Gastroesophageal sphincter (tissue), 4 donors: ENCODE results near the gene WBP1L. TPM values are rescaled to one million over a fixed set of nuclear protein-coding genes. Genes with fewer than 3 reads are reported as not detected.

Source experiments
- ATAC-seq: fragments of 150-250 bp; one replicate; pipeline ENCODE4 v1.9.1; 2016; ENCODE audit warnings: mild to moderate bottlenecking, moderate library complexity
- H3K27ac ChIP-seq, 4 donors: fragments of 200-600 bp; sonication (generic) in 3 of 4; 1 replicate in 3 of 4; 2 replicates in 1 of 4; pipeline ENCODE4 v1.5.1; 2016 to 2019
- H3K27me3 ChIP-seq: fragments of 200-600 bp; sonication (generic); one replicate; pipeline ENCODE4 v1.5.1; 2019
- H3K36me3 ChIP-seq, 2 donors: fragments of 200-600 bp; sonication (generic); one replicate each; pipeline ENCODE4 v1.5.1; 2019; ENCODE audit warnings: control low read depth in 1 of 2
- H3K4me1 ChIP-seq, 3 donors: fragments of 200-600 bp; sonication (generic); 1 replicate in 2 of 3; 2 replicates in 1 of 3; pipeline ENCODE4 v1.5.1; 2016 to 2019; ENCODE audit warnings: control low read depth in 2 of 3
- H3K4me3 ChIP-seq, 2 donors: fragments of 200-600 bp; sonication (generic); one replicate each; pipeline ENCODE4 v1.5.1; 2019; ENCODE audit warnings: mild to moderate bottlenecking in 1 of 2, moderate library complexity in 1 of 2
- H3K9me3 ChIP-seq, 3 donors: fragments of 200-600 bp; sonication (generic); one replicate each; pipeline ENCODE4 v1.5.1; 2017 to 2019; ENCODE audit warnings: control low read depth in 2 of 3
- CTCF ChIP-seq, 4 experiments: fragments of 200-600 bp in 2 of 4; fragments of 450-650 bp in 2 of 4; sonication (generic) in 1 of 4; IDR thresholded peaks; one replicate each; pipeline ENCODE4 v1.5.1; 2017 to 2019; ENCODE audit warnings: antibody characterized with exemption in 4 of 4, mild to moderate bottlenecking in 2 of 4, moderate library complexity in 2 of 4
- EP300 ChIP-seq: sonication (generic); formaldehyde crosslinking; IDR thresholded peaks from one replicate; pipeline ENCODE4 v1.6.1; 2017; ENCODE audit warnings: antibody characterized with exemption, mild to moderate bottlenecking
- POLR2A ChIP-seq, 2 donors: fragments of 450-650 bp; IDR thresholded peaks; one replicate each; pipeline ENCODE4 v1.6.1; 2017; ENCODE audit warnings: antibody characterized with exemption in 2 of 2, mild to moderate bottlenecking in 2 of 2, moderate library complexity in 1 of 2
- POLR2AphosphoS5 ChIP-seq: sonication (generic); formaldehyde crosslinking; IDR thresholded peaks from one replicate; pipeline ENCODE4 v1.6.1; 2017; ENCODE audit warnings: antibody characterized with exemption
- WGBS, 2 donors: methylation state at CpG; one replicate each; pipeline ENCODE4 v1.1.5; 2018; ENCODE audit warnings: low coverage in 1 of 2; 5-methylcytosine and 5-hydroxymethylcytosine counted together
- total RNA-seq, 4 donors: library from RNA; depleted of rRNA; stranded (reverse); fragments of >200 nt; gene quantifications; one replicate each; pipeline ENCODE4 v1.1.0, GENCODE V29; 2016

The WBP1L gene
- total RNA-seq, 4 donors from 2014 or later: 125 to 142 (median 132) TPM

- WGBS, 2 donors: 76 to 92% methylated on average over 4 of the region's 4 CpGs
- Histone ChIP-seq H3K27me3 (no peaks in the 10 kb centered on the region), H3K27ac (no peak overlapping the region), H3K4me3 (no peak overlapping the region), H3K36me3 (peaks cover 0 to 4% of the 10 kb centered on the region in 2 donors), H3K9me3 (no peaks in the 10 kb centered on the region), H3K4me1 (peaks cover 0 to 12% (median 0%) of the 10 kb centered on the region in 3 donors)
- TF ChIP-seq CTCF (IDR thresholded peaks at IDR 0.05) (no peak), POLR2AphosphoS5 (no peak), POLR2A (IDR thresholded peaks at IDR 0.05) (no peak), EP300 (no peak)
- ATAC-seq: no peak
Observed at GRCh38 chr10:102721954-102722353, 21.8 kb upstream of the WBP1L start.

DNA sequence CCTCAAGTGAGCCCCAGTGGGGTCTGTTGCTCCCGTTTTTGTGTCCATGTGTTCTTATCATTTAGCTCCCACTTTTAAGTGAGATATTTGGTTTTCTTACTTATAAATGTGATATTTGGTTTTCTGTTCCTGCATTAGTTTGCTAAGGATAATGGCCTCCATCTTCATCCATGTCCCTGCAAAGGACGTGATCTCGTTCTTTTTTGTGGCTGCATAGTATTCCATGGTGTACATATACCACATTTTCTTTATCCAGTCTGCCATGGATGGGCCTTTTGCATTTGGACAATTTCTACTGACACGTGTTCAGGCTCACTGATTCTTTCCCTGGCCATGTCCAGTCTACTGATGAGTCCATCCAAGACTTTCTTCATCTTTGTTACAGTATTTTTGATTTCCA lies 19.8 kb upstream of the WBP1L start:
- WGBS, 2 donors: 97 to 98% methylated on average over 4 of the region's 4 CpGs
- H3K4me3 ChIP-seq: no peak overlapping the region
- H3K9me3 ChIP-seq: no peaks in the 10 kb centered on the region
- no peak for TF ChIP-seq CTCF (IDR thresholded peaks at IDR 0.05)
- no peak for TF ChIP-seq EP300
- TF ChIP-seq POLR2AphosphoS5: no peak
- TF ChIP-seq POLR2A (IDR thresholded peaks at IDR 0.05): no peak
- no peak for ATAC-seq
- H3K27me3 ChIP-seq: no peaks in the 10 kb centered on the region
- no peak overlapping the region for H3K27ac ChIP-seq
- H3K4me1 ChIP-seq: peaks cover 0 to 2% (median 0%) of the 10 kb centered on the region in 3 donors
- H3K36me3 ChIP-seq: peaks cover 0 to 24% of the 10 kb centered on the region in 2 donors

- H3K27ac ChIP-seq: no peak overlapping the region
- TF ChIP-seq POLR2A (IDR thresholded peaks at IDR 0.05): no peak
- TF ChIP-seq EP300: no peak
- TF ChIP-seq POLR2AphosphoS5: no peak
- no peak for TF ChIP-seq CTCF (IDR thresholded peaks at IDR 0.05)
- no peak overlapping the region for H3K4me3 ChIP-seq
- H3K27me3 ChIP-seq: no peaks in the 10 kb centered on the region
- no CpG with 5 or more reads among the region's 3 CpGs for WGBS, 2 donors
- H3K36me3 ChIP-seq: peaks cover 0 to 25% of the 10 kb centered on the region in 2 donors
- peak; percentile 32 for ATAC-seq
- peaks cover 0 to 12% (median 4%) of the 10 kb centered on the region in 3 donors for H3K4me1 ChIP-seq
- H3K9me3 ChIP-seq: no peaks in the 10 kb centered on the region
Observed at GRCh38 chr10:102726274-102726673, 17.5 kb upstream of the WBP1L start.

GRCh38 chr10:102727037-102727818 lies 16.5 kb upstream of the WBP1L start:
- Histone ChIP-seq H3K27me3 (no peaks in the 10 kb centered on the region), H3K9me3 (no peaks in the 10 kb centered on the region), H3K27ac (no peak overlapping the region), H3K36me3 (peaks cover 0 to 31% of the 10 kb centered on the region in 2 donors), H3K4me1 (peaks cover 0 to 12% (median 4%) of the 10 kb centered on the region in 3 donors), H3K4me3 (no peak overlapping the region)
- WGBS, 2 donors: 63 to 65% methylated on average over 2 to 10 of the region's 13 CpGs
- ATAC-seq: no peak
- TF ChIP-seq EP300 (no peak), POLR2AphosphoS5 (no peak), POLR2A (IDR thresholded peaks at IDR 0.05) (no peak), CTCF (IDR thresholded peaks at IDR 0.05) (no peak)
